Measurements from ENCODE around the gene ACOXL.

The ACOXL gene

DNA sequence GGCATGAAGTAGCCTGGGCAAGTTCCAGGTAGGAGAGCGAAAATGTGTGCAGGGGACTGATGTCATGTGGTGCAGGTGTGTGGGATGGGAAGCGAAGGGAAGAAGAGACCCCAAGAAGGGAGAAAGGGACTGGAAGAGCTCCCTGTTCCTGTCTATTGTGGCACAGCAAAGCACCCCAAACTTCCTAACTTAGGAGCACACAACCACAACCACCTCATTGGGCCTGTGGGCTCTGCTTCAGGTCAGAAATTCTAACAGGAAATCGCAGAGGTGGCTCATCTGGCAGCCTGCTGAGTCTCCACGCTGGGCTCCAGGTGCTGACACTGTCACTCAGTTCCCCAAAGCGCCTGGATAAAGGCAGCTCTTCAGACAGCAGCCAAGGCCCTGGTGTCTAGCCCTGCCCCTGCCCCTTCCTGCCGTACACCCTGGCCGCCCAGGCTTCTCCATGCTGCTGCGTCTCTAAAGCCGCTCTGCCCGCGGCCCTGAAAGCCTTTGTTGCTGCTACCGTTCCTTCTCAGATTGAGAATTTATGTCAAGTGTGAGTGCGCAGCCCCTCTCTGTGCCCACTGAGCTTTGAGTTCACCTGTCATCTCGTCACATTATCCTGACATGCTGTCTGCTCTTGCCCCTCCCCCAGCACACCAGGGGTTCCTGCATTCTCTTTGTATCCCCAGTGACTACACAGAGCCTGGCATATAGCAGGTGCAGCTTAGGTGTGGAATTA is 248.1 kb downstream of the ACOXL start:
- no peak for DNase-seq

- no peak for DNase-seq
Measured at GRCh38 chr2:110983133-110983532, 250.8 kb downstream of the ACOXL start.

- DNase-seq = no peak
Measured at GRCh38 chr2:110984694-110985490, 252.5 kb downstream of the ACOXL start.

DNA sequence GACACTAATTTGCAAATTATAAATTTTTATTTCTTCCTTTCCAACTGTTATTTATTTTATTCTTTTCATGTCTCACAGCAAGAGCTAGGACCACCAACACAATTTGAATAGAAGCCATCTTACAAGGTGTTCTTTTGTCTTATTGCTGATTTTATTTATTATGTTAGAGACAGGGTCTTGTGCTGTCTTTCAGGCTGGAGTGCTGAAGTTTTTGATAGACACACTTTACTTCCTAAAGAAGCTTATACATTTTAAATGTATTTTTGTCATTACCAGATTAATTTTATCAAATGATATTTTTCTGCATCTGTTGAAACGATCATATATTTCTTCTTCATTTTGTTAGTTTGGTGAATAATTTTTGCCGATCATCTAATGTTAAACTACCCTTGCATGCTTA is 258.1 kb downstream of the ACOXL start:
- DNase-seq = no peak

- DNase-seq = no peak
Measured at GRCh38 chr2:110991911-110992310, 259.5 kb downstream of the ACOXL start.

DNA sequence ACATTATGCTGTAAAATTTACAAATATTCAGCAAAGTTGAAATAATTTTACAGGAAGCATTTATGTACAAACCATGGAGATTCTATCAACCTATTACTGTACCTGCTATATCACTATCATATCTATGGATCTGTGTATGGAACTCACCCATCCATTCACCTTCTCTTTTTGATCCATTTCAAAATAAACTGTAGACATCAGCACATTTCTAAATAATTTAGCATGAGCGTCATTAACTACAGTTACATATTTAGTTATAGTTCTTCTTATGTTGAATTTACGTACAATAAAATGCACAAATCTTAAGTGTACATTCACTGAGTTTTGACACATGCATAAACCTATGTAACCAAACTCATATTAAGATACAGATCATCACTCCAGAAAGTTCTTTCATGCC is 260.5 kb downstream of the ACOXL start:
- no peak for DNase-seq

- no peak for DNase-seq
Measured at GRCh38 chr2:110993557-110994231, 261.3 kb downstream of the ACOXL start.

- DNase-seq = no peak
Measured at GRCh38 chr2:110994250-110994961, 262.0 kb downstream of the ACOXL start.

GRCh38 chr2:110995911-110996310 is 263.5 kb downstream of the ACOXL start:
- DNase-seq = no peak

- DNase-seq = no peak
Measured at GRCh38 chr2:110997331-110998045, 265.1 kb downstream of the ACOXL start.

- no peak for DNase-seq
Measured at GRCh38 chr2:110998311-110998710, 265.9 kb downstream of the ACOXL start.

DNA sequence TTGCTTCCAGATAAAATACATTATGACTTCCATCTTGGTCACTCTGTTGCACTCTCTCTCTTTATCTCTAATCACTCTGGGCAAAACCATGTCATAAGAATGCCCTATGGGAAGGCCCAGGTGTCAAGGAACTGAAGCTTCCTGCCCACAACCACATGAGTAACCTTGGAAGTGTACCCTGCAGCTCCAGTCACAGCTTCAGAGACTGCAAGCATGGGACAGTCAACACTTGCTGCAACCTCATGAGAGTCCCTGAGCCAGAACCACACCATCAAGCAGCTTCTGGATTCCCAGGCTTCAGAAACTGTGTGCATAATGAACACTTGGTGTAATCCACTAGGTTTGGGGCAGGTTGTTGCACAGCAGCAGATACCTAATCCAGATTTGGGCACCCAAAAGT is 267.3 kb downstream of the ACOXL start:
- no peak for DNase-seq

DNA sequence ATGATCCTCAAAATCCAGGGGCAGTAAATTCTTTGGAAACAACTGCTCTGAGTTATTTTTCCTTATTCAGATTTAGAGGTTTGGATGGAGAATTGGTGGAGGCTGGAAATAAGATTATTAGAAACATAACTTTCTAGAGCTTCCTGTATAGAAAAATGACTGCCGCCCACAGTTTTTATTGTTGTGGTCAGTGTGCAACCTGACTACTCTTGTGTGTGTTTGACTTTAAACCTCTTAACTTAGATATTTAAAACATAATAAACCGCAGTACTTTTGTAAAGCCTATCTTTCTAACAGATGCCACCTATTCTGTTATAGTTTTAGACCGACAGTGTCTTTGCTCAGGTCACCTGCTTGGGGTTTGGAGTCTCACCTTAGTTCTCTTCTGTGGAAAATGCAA is 272.9 kb downstream of the ACOXL start:
- no peak for DNase-seq

DNA sequence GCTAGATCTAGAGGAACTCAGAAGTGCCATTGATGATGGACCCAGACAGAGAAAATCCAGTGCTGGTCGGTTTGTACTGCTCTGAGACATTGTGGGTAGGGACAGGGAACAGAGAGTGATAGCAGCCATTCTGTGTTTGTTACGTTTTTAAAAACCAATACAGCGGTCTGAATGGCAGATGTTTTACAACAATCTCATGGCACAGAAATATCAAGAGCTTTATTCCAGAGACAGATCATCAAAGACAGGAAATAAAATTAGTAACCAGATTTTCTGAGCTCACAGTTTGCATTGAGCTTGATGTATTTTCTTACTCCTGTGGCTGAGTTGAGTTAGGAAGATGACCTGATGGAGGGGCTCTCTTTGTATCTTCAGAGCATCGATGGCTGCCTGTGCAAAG is 273.4 kb downstream of the ACOXL start:
- no peak for DNase-seq

DNA sequence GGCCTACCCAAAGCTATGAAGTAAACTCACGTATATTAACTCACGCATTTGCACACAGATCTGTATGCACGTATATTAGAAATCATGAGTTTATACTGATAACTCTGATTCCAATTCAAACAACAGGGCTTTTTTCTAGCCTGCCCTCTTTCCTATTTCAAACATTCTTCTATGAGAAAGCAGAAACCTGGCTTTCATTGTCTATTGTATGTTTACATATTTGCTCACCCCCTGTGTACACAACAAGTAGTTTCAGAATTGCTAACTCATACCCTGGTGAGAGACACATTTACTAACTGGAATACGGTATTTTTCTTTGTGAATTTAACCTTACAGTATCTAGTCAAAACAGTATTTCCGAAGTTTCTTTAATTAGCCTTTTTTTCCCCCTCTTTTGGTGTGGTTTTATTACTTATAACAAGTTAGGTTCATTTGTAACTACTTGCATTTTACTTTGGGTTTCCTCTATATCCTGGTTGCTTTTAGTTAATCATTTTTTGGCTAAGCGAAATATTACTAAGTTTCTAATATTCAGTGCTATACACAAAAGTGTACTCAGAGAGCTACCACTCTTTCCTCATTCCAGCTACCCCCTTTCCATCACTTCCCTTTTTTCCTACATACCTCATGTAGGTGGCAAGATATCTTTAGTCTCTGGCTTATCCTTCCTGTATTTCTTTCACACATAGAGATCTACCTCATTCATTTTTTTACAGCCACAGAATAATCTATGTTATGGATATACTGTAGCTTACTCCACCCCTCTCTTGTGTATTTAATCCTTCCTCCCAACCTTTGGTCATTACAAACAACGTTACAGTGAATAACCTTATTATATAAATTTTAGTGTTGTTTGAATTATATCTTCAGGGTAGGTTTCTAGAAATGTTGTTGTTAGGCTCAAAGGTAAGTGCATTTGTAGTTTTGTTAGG is 275.6 kb downstream of the ACOXL start:
- no peak for DNase-seq

DNA sequence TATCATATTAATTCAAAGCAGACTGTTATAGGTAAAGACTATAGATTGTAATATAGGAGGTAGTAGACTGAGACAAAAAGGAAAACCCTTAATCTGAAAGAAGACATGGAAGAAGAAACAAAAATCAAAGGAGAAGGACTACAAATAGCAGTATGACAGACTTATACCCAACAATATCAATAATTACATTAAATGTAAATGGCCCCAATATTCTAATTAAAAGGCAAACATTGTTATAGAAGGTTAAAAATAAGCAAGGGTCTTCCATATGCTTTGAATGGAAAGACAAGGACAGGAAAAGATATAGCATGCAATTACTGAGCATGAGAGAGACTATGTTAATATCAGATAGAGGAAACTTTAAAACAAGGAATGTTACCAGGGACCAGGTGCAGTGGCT is 278.8 kb downstream of the ACOXL start:
- DNase-seq = no peak

DNA sequence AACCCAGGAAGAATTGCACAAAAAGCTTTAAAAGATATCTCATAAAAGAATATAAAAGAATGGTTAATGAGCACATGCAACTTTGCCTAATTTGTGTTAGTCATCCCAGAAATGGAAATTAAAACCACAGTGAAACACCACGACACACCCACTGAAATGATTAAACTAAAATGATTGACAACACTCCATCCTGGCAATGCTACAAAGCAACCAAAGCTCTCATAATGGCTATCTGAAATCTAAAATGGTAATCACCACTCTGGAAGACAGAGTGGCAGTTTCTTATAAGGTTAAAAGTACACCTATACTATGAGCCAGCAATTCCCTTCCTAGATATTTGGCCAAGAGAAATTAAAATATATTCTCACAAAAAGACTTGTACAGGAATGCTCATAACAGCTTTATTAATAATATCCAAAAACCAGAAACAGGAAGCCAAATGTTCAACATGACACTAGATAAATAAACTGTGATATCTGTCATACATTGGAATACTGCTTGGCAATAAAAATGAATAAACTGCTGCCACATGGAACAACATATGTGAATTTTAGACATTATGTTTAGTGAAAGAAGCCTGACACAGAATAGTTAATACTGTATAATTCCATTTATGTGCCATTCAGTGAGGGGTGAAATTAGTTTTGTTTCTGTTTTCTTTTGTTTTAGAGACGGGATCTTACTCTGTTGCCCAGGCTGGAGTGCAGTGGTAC is 283.1 kb downstream of the ACOXL start:
- DNase-seq = no peak

DNA sequence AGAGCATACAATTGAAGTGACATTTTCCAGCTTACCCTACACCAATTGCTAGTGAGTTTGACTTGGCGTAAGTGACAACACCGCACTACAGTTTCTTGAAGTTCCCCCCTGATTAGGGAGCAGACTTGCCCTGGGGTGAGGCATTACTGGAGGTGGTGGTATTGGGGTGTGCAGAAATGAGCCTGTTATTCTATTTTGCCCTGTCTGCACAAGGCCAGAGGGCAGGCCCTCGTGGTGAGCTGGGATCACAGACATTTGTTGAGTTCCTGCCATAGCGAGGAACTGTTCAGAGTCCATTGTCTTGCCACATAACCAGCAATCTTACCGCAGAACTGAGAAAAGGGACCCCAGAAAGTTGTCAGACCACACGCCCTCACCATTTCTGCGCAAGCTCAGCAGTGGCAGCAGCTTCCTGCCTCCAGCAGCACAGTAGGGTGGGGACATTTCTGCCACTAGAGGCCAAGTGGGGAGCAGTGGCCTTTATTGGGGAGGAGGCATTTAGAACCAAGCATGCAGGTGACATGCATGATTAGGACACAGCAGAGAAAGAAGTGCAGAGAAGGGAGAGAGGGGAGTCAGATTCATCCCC is 284.8 kb downstream of the ACOXL start:
- DNase-seq = no peak

- no peak for DNase-seq
Measured at GRCh38 chr2:111017909-111018308, 285.5 kb downstream of the ACOXL start.

DNA sequence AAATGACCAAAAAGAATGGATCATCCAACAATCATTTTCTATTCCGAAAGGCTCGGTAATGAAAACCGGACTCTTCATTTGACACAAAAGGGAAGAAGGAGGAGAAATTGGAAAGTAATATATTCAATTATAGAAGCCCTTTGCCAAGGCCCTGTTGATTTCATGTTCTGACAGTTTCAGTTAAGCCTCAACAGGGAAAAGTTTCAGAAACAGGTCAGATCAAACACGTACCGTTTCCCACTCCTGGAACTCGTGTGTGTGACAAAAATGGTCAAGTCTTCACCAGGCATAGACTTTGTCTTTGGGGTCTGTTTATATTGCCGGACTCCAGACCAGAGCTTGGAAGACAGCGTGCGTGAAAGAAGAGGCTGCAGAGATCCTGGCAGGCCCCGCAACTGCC is 287.0 kb downstream of the ACOXL start:
- no peak for DNase-seq

Data from activated CD4-positive, CD25-positive, alpha-beta regulatory T cell treated with anti-CD3 and anti-CD28 coated beads, Interleukin-2, amount 50 U/mL, for 72 hours (primary cell).